ENCODE data around the gene MGMT.

Gene MGMT

DNA sequence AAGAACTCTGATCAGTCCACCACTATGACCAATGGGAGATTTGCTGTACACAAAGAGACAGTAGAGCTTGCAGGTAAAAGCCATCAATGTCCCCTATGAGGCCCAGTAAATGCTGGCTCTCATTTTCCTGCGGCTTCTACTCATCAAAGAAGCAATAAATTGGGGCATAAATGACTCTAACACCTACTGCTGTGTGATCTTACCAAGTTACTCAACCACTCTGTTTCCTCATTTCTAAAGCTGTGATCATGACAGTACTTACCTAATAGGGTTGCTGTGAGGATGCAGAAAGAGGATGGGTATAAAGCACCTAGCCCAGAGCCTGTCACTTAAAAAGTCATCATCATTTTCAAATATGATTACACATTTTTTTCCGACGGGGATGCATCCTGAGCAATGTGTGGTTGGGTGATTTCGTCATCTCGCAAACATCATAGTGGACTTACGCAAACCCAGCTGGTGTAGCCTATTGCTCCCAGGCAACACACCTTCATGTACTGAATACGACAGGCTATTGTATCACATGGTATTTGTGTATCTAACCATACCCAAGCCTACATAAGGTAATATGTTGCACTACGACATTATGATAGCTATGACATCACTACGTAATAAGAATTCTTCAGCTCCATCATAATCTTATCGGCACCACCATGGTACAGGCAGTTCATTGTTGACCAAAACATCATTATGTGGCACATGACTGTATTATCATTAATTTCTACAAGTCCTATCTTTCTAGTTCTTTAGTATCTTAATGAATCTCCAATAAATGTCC, 7.1 kb upstream of the MGMT start:
- no peak for DNase-seq

DNA sequence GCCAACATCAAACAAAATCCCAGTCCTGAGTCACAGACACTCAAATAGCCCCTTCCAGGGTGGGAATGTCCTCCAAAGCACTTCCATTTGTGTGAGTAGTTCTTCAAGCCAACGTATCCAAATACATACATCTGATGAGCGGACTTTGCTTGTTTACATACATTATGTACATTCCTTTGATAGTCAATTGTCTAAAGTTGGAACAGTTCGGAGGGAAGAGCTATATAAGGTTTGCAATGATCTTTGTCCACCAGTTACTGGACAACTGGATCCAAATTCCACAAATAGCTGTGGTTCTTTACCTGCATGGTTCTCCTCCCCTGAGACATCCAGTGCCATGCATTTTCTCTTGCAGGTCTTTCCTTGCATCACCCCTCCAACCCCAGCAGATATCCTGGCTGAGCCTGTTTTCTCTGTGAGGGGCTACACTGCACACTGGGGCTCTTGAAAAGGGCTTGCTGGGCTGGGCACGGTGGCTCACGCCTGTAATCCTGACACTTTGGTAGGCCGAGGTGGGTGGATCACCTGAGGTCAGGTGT, 4.7 kb upstream of the MGMT start:
- no peak for DNase-seq

DNA sequence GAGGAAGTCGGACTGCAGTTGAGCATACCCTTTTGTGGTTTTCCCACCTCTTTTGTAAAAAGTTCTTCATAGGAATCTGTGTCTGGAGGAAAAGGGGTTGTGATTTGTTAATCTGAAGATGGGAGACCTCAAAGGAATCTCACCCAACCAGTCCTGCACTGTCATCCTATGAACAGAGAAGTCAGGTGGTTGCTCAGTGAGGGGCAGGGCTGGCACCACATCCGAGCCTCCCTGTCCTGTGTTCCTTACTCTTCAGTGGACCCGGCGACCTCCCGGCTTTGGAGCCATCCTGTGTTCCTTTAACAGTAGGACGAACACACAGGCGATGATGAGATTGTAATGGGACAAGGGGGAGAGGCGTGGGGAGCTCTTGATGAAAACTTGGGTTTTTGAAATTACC, 2.8 kb upstream of the MGMT start:
- no peak for DNase-seq

DNA sequence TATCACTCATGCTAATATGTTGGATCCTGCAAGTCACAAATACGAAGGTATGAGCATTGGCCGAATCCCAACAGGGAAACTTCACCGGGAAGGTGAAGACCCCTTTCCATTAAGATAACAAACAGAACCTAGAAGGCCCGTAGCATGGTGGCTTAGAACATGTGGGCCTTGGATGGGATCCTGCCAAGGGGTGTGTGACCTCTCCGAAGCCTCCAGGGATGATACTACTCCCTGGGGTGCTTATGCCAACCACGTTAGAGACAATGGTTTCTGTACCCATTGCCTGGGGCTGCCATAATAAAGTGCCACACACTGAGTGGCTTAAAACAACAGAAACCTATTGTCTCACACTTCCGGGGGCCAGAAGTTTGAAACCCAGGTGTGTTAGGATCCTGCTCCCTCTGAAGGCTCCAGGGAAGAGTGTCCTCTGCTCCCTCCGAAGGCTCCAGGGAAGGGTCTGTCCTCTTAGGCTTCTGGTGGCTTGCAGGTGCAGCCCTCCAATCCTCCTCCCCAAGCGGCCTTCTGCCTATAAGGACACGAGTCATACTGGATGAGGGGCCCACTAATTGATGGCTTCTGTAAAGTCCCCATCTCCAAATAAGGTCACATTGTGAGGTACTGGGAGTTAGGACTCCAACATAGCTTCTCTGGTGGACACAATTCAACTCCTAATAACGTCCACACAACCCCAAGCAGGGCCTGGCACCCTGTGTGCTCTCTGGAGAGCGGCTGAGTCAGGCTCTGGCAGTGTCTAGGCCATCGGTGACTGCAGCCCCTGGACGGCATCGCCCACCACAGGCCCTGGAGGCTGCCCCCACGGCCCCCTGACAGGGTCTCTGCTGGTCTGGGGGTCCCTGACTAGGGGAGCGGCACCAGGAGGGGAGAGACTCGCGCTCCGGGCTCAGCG, 992 bp upstream of the MGMT start:
- no peak for DNase-seq

DNA sequence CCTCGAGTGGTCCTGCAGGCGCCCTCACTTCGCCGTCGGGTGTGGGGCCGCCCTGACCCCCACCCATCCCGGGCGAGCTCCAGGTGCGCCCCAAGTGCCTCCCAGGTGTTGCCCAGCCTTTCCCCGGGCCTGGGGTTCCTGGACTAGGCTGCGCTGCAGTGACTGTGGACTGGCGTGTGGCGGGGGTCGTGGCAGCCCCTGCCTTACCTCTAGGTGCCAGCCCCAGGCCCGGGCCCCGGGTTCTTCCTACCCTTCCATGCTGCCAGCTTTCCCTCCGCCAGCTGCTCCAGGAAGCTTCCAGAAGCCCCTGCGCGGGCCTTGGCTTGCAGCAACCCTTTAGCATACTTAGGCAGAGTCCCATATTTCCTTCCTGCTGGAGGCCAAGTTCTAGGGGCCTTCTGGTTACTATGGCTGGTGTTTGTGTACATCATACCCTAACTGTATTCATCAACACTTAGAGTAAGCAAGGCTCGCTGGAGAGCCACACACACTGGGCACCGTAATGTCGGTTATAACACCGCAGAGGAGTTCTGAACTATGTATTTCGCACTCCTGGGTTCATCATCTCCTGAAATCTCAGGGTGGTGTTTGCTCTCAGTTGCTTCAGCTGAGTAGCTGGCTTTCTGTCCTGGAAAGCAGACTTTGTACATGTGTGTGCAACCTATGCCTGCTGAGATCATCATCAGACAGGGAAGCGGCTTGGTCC, 471 bp downstream of the MGMT start:
- no peak for DNase-seq

DNA sequence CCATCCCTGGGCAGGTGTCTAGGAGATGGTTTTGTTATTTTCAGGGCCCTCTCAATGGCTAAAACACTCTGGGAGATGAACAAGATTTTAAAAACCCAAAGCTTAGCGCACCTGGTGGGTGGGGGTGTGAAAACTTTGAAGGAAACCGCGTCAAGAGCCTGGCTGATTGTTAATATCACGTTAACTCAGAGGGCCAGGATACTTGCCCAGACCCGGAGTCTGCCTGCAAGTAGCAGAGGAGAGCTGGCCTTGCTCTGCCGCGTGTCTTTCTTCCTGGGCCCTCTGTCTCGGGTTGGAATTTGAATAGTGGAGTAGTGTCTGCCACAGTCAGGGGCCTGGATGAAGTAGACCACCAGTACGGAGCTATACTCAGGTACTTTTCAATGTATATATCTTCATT, 1.1 kb downstream of the MGMT start:
- no peak for DNase-seq

DNA sequence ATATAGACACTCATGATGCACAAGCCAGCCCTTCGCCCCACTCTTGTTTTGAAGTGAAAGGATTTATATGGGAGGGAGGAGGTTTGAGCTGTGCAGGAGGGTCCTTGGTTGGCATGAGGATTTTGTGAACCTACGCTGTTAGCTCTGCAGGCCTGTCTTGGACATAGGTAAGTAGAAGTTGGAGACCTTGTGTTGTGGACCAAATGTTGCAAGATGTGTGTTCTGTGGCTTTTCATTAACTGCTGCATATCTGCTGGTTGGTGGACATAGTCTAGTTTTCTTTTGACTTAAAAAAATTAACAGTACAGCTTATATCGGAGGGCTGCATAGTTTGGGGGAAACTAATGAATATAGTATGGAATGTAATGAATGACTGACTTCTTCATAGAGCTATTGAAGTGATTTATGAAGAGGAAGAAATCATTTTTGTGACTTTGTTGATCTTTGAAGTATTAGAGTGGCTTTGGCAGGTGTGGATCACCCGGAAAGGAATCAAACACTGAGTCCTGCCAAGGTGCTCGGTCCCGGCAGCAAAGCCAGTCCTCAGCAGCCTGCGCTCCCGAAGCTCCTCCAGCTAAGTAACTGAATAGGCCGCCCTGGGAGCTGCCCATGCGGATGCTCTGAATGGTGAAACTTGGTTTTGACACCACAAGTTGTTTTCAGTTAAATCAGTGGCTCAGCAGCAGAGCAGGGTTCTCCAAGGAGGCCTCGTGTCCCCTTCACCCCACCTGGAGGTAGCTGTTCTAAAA, 3.2 kb downstream of the MGMT start:
- no peak for DNase-seq

DNA sequence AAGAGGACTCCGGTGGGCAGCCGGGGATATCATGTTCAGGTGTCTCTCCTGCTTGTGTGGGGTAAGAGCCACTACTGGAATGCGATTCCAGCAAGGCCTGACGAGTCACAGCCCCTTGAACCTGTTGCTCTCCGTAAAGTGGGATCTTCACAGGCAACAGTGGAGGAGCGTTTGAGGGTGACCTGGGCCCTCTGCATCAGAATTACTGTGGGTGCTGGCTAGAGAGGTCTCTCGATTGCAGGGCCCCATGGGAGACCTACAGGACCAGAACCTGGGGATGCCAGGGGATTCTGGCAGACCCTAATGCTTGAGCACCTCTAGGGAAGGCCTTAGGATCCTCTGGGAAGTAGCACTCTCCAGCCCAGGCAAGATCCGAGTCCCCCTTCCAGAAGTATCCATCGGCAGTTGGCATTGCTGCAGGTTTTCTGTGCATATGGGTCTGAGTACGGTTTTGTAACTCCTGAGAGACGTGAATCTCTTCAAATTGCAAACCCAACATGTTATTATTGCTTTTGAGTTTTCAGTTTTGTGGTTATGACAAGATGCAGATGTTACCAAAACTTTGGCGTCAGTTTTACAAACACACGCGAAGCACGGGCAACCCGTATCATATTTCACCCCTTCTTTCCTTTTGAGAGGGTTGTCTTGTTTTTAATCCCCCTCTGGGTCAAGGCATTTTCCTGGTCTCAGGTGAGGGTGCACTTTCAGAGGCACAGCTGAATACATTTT, 4.6 kb downstream of the MGMT start:
- DNase-seq: no peak

DNA sequence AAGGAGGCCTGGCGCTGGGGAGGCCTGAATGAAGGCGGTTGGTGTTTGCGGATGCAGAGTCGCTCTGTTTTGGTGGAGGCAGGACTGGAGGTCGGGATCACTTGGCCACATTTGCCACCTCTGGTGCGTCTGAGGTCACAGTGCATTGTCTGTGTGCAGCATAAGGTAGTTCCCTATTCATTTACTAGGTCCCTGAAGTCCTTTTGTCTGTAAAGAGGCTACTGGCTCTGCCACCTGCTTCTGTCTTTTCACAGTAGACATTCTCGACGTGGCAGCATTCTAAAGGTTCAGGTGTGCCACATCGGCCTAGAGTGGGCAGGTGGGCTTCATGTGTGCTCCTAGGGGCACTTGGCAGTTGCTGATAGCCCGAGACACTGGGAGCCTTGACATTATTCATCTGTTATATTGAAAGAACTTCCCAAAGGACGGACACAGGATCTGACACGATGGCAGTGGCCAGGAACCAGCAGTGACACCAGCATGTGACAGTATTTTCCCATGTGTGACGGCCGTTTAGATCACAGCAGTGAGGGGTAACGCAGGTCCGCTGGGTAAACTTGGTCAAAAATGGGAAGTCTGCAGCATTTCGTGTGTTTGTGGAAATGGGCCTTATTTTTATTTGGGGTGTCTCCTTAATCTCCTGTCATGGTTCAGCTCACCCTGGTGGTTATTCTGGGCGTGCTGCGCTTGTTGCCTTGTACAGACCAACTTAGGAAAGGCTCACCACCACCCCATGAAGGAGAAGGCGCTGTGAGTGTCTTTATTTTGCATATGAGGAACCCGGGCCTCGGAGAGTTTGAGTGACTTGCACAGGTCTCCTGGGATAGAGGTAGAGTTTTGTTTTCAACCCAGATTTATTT, 5.9 kb downstream of the MGMT start:
- no peak for DNase-seq

DNA sequence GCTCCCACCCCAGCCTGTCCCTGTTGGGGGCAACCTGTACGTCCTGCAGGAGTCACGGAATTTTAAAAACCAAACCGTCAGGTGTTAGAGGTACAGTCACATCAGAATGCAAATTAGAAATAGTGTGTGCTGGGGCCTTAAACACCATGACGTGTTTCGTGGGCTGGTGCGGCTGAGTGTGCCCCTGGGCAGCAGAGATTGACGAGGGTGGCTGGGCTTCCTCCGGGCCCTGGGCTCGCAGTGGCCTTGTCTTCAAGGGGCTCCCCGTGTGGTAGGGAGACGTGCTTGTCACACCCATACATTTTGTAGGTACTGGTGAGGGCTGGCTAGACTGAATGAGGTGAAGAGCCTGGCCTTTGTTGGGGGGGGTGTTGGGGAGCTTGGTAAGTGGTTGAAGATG, 7.6 kb downstream of the MGMT start:
- no peak for DNase-seq

DNA sequence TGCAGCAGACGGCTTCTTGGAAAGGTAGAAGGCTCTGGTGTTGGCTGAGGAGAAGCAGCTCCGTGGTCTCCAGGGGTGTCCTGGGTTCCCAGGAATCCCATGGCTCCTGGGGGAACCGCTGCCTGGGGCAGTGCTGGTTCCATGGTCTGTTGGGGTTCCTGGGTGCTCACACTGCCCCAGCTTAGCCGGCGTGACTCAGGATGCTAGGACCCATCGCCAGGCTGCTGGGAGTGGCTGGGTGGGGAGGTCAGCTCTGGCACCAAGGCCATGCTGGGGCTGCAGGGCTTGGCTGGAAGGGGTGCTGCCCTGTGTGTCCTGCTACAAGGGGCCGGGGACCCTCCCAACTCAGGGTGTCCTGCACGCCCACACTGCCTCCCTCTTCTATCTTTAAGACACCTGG, 9.4 kb downstream of the MGMT start:
- no peak for DNase-seq

DNA sequence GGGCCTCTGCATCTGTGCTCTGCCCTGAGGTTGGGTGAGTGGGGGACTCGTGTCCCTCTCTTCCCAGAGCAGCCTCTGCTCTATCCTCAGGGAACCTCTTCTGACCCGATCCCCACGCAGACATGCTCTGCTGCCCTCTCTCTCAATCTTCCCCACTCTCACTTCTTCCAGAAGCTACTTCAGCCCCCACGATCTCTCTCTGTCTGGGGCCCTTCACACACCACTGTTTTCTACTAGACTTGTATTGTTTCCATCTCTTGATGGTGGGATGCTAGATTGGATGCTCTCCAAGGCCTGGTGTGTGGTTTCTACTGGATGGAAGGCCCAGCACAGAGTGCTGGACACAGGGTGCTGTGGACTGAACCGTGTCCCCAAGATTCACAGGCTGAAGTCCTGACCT, 10.0 kb downstream of the MGMT start:
- no peak for DNase-seq

DNA sequence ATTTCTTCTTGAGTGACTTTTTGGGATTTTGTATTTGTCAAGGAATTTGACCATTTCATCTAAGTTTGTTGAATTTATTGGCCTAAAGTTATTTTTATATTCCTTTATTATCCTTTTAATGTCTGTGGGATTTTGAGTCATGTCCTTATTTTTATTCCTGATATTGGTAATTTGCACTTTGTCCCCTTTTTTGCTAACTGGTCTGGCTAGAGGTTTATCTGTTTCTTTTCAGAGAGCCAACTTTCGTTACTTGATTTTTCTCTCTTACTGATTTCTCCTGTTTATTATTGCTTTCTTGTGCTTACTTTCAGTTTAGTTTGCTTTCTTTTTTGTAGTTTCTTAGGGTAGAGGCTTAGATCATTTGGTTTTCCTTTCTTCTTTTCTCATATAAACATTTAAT, 14.6 kb downstream of the MGMT start:
- DNase-seq: no peak

DNA sequence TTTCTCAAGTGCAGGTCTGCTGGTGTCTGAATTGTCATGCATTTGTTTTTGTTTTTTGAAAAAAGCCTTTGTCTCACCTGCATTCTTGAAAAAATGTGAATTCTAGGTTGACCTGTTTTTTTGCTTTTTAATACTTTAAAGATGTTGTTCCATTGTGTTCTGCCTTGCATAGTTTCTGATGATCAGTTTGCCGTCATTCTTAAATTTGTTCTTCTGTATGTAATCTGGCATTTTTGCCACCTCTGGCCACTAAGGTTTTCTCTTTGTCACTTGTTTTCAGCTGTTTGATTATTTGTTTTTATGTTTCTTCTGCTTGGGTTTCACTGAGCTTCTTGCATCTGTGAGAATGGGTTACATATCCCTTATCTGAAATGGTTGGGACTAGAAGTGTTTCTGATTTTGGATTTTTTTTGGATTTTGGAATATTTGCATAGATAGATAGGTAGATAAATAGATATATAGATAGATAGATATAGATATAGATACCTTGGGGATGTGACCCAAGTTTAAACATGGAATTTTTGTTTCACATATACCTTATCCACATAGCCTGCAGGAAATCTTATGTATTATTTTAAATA, 16.5 kb downstream of the MGMT start:
- DNase-seq: no peak

DNA sequence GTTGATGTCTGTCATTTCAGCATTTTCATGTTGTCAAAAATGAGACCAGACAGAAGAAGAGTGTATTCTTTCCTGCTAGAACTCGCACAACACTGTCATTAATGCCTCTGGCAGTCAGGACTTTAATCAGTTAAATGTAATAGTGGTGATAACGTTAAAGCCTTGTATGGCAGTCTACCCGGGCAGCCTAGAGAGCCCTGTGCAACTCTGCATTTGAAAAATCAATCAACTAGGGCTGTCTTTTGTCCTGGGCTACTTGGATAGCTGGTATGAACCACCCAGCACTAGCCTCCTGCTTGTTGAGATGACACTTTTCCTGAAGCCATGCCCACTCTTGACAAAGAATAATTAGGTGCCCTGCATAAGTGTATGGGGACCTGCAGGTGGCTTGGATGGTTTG, 19.8 kb downstream of the MGMT start:
- no peak for DNase-seq

DNA sequence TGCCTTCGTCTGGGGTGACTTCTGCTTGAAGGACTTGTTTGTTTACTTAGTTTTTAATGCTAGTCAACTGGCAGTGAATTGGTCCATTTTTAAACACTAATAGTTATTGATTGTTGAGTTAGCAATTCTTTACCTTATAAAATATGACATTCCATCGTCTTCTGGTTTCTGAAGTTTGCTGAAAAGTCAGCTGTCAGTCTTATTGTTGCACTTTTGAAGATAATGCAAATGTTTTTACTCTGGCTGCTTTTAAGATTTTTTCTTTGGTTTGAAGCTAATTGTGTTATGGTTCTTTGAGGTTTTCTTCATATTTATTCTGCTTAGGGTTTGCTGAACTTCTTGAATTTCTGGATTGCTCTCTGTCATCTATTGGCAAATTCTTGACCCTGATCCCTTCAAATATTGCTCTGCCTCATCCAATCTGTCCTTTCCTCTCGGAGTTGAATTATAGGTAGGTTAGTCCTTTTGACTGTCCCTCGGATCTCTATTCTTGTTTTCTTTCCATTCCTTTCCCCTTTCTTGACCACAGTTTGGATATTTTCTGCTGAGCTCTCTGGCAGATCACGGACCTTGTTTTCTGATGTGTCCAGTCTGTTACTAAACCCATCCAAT, 24.2 kb downstream of the MGMT start:
- no peak for DNase-seq

DNA sequence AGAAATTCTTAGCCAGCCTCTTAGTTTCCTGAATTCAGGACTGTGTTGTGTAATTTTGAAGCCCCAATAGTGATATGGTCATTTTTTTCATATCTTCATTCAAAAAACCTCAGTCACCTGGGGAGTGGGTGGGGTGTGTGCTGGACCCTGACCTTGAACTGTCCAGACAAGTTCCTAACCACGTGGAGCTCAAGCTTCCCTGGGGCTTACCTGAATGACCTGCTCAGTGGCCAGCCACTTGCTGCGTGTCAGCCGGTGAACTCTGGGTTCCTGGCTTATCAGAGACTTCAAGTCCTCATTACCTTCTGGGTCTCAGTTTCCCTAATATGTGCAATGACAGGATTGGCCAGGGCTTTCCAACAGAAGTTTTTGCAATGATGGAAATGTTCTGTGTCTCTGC, 27.1 kb downstream of the MGMT start:
- DNase-seq: no peak

DNA sequence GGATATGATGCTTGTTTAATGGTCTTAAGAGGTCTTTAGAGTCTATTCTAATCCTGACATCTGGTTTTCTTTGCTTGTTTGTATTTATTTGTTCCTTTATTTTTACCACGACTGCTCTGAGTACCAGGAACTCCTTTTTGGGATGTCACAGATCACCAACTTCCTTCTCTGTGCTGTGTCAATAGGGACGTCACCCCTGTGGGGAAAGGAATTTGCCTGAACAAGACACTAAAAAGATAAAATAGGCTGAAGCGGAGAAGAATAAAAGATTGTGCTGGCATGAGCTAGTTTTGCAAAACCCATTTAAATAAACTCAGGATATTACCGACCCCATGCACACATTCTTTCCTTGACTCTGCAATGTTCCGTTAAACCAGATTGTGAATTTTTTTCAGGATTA, 27.7 kb downstream of the MGMT start:
- no peak for DNase-seq

DNA sequence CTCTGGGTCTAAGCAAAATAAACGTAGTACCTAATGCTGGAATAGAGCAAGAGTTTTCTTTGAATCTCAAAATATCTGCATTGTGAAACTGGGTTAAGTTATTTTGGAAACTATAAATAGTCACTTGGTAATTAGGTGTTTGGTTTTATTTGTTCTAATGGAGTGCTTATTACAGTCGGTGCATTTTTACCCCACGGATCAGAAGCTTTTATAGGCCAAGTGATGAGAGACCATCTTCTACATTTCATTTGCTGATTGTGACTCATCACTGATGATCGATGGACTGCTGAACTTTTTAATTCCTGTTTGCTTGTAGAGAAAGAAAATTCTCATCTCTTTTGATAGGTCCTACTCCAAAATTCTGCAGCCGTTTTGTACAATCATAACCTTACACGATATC, 28.2 kb downstream of the MGMT start:
- DNase-seq: no peak

DNA sequence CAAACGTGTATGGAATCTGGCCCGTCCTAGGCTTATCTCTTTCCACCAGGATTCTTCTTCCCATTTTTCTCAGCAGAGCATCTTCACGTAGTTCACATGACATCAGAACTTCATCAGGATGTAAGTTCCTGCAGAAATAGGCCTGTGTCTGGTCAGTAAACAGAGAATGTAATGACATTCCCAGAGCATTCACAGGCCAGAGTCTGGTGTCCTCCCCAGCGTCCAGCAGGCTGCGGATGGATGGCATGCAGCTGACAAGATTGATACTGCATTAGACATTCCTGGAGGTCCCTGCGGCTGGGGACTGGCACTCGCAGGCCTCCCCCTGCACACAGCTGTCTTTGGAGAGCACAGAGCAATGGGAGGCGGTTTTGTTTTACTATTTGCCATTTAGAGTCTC, 28.7 kb downstream of the MGMT start:
- no peak for DNase-seq

Measured in NCI-H1417 treated with DMSO at 0.1 percent for 48 hours (cell line).